C4-2B (cell line): ENCODE data around the gene ARFRP1.

Experiments used
- H3K27ac ChIP-seq: fragments of 450-650 bp; 2 replicates; pipeline ENCODE4 v1.5.1; 2017
- CTCF ChIP-seq: fragments of 450-650 bp; conservative IDR thresholded peaks from 2 replicates; pipeline ENCODE4 v1.5.1; 2017; ENCODE audit warnings: mild to moderate bottlenecking
- ZFX ChIP-seq: fragments of 450-650 bp; IDR thresholded peaks from 2 replicates; pipeline ENCODE4 v1.6.1; 2017

The ARFRP1 gene

GRCh38 chr20:63692436-63693082 is 15.2 kb downstream of the ARFRP1 start:
- no peak overlapping the region for H3K27ac ChIP-seq
- no peak for TF ChIP-seq CTCF
- TF ChIP-seq ZFX, result no peak

GRCh38 chr20:63691711-63692435 is 15.9 kb downstream of the ARFRP1 start:
- no peak overlapping the region for H3K27ac ChIP-seq

GRCh38 chr20:63690898-63691710 is 16.7 kb downstream of the ARFRP1 start:
- no peak overlapping the region for H3K27ac ChIP-seq
- no peak for TF ChIP-seq CTCF
- TF ChIP-seq ZFX, result no peak

More at GRCh38 chr20:63691711-63692435, 15.9 kb downstream of the ARFRP1 start:
- TF ChIP-seq ZFX (no peak), CTCF (no peak)

GRCh38 chr20:63690003-63690897 is 17.5 kb downstream of the ARFRP1 start:
- H3K27ac ChIP-seq, result no peak overlapping the region
- TF ChIP-seq CTCF (no peak), ZFX (no peak)

- no peak overlapping the region for H3K27ac ChIP-seq
- no peak for TF ChIP-seq CTCF
- no peak for TF ChIP-seq ZFX
These were observed 18.5 kb downstream of the ARFRP1 start for GRCh38 chr20:63689046-63690002.
